Daoy (cell line): ENCODE measurements around the gene TENT4B. TPM values are rescaled to one million over a fixed set of nuclear protein-coding genes. Genes with fewer than 3 reads are reported as not detected.
A peak's percentile ranks its signal among the peaks of the same experiment; 100 is the strongest.
"Not testable (repeated sequence)": the region's sequence is repeated elsewhere in the genome, so short reads cannot be mapped to it uniquely, and the experiment has no call there.

Experiments
- DNase-seq: peaks from one replicate; pipeline ENCODE4 v3.0.0-alpha.2; 2015; ENCODE audit warnings: low read depth
- total RNA-seq: library from RNA; depleted of rRNA; stranded (reverse); fragments of >200 nt; shearing (Covaris generic); gene quantifications from 2 replicates; pipeline ENCODE4 v1.2.3, GENCODE V29; 2014

Gene TENT4B
- total RNA-seq, 1 experiment from 2014 or later, result 6.5 TPM

- no peak for DNase-seq
Measured at GRCh38 chr16:50234771-50235556, 81.9 kb downstream of the TENT4B start.

- DNase-seq, result no peak
Measured at GRCh38 chr16:50235581-50235980, 82.5 kb downstream of the TENT4B start.

DNA sequence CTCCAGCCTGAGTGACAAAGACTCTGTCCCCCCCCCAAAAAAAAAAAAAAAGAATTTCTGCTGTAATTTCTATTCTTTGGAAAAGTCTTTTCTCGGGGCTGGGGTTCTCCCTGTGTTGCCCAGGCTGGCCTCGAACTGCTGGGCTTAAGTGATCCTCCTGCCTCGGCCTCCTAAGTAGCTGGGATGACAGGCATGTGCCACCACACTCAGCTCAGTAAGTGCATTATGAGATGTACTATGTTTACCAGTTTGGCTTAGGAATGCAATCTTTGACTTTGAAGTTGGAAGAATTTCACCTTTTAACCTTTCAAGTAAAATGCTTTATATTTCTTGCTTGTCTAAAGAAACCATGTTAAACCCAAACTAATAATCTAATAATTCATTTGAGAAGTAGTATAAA lies 85.2 kb downstream of the TENT4B start:
- no peak for DNase-seq

- DNase-seq, result no peak
Measured at GRCh38 chr16:50238868-50239301, 85.8 kb downstream of the TENT4B start.

- DNase-seq, result not testable (repeated sequence)
Measured at GRCh38 chr16:50243024-50243423, 89.9 kb downstream of the TENT4B start.

- DNase-seq, result no peak
Measured at GRCh38 chr16:50244140-50244503, 91.0 kb downstream of the TENT4B start.

DNA sequence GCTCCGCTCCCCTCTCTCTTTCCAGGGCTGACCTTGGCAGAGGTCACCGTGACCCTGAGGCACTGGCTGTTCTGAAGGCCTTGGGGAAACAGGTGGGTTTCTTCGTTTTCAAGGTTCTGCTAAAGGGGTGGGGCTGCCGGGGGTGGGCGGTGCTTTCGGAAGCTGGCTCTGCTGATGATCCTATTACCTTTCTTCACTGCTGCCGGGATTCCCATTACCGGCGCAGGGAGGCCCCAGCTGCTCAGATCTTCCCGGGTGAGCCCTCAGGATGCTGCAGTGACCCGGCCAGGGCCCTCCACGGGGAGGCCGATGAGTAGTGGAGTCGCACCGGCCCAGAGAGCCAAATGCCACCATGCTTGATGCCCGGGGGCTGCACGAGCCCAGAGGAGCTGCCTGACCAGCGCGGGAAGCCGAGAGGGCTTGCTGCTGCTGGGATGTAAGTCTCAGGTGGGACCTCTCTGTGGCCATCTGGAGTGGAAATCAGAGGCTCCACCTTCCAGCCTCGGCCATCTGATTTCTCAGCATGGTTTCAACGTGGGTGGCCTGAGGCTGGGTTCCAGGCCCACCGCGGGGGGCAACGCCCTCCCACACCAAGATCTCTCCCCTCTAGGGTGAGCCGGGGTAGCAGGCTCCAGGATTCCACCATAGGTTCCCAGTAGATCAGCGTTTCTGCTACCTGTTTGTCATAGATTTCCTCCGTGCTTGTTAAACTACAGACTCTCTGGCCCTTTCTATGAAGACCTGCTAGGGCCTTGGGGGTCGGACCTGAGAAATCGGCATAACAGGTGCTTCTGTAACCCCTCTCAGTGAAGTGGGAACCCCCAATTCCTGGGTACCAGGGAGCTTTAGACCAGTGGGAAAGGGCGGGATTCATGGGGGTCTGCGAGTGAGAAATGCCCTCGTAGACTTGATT lies 91.7 kb downstream of the TENT4B start:
- DNase-seq, result no peak

GRCh38 chr16:50245417-50246298 lies 92.6 kb downstream of the TENT4B start:
- peak; percentile 71 for DNase-seq

DNA sequence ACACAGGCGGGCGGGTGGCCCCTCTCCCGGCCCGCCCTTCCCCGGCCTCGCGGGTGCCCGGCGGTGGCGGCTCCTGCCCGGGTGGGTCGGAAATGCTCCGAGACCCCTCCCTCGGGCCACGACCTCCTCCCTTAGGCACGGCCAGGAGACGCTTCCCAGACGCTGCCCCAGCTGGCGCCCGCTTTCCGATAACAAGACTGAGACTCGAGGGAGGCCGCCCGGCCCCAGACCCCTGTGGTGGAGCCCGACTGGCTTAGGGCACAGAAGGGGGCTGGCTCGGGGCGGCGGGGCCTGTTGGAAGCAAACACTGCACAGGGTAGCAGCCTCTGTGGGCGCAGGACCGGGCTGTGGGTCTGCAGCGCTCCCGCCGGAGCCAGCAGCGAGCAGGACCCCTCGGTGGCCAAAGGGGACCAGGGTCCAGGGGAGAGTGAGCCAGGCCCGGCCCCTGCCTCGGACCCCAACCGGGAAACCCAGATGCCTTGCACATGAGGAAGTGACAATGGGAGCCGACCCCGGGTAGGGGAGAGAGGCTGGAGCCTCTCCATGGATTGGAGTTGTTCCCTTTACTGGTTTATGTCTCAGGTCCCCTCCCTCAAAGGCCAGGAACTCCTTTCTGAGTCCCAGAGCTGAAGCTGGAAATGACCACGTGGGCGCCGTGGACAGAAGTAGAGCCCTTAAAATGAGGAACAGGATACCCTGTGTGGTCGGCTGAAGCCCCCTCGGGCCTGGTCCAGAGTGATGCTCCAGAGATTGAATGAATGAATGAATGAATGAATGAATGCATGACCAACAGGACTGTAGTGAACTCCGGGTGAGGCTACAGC lies 93.4 kb downstream of the TENT4B start:
- no peak for DNase-seq

- no peak for DNase-seq
Measured at GRCh38 chr16:50247123-50247905, 94.2 kb downstream of the TENT4B start.

- DNase-seq, result no peak
Measured at GRCh38 chr16:50247906-50248608, 95.0 kb downstream of the TENT4B start.

DNA sequence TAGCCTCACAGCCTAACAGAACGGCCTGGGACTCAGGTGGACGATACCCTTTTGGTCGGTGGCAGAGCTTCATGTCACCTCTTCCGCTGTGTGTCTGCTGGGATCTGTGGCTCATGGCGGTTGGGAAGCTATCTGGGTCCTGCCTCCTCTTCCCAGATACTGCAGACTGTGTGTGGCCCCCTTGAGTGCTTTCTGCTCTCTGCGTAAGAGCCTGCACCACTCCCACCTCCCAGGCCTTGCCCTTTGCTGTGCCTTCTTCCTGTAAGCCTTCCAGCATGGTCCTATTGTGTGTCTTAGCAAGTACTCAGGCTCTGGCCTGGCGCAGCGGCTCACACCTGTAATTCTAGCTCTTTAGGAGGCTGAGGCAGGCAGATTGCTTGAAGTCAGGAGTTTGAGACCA lies 95.7 kb downstream of the TENT4B start:
- no peak for DNase-seq

DNA sequence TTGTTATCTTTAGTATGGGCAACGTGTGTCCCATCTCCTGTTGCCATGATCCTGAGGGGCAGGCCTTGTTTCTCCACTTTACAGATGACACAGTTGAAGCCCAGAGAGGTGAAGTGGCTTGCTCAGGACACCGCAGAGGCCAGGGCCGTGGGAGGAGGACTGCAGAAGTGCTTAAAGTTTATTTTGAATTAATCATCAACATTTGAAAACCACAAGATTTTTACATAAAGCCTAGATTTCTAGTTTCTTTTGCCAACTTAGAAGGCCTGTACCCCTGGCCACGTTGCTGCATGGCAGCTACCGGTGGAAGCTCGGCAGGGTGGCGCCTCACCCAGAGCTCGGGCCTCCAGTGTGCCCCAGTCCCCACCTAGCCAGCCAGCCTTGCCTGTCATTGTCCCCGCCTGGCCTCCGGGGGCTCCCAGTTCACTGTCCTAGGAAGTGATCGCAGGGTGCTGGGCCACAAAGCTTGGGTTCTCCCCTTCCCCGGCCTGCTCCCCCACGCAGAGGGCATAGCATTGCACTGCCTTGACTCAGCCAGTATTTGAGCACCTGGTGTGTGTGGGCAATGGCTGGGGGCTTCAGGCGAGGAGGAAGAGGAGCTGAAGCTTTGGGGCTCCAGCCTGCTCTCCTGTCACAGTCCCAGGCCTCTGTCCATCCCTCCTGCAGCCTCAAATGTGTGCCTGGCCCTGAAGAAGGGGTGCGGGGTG lies 98.4 kb downstream of the TENT4B start:
- DNase-seq, result peak; percentile 83

DNA sequence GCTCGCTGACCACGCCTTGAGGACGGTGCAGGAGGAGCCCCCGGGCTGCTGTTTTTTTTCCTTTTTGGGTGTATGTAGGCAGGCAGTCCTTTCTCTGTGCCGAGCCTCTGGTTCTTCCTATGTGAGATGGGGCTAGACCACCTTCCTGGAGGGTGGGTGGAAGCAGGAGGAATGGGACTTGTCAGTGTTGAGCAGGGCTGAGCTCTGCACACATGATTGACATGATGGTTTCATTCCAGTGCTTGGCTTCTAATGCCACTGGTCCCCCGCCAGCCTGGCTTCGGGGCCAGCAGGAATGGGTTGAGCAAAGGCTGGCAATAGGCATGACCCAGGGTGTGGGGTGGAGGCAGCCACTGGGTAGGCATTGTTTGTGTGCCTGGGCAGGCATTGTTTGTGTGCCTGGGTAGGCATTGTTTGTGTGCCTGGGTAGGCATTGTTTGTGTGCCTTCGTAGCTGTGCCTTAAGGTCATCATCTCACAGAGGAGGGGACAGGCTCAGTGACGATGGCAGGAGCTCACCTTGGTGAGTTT lies 99.0 kb downstream of the TENT4B start:
- DNase-seq, result no peak

DNA sequence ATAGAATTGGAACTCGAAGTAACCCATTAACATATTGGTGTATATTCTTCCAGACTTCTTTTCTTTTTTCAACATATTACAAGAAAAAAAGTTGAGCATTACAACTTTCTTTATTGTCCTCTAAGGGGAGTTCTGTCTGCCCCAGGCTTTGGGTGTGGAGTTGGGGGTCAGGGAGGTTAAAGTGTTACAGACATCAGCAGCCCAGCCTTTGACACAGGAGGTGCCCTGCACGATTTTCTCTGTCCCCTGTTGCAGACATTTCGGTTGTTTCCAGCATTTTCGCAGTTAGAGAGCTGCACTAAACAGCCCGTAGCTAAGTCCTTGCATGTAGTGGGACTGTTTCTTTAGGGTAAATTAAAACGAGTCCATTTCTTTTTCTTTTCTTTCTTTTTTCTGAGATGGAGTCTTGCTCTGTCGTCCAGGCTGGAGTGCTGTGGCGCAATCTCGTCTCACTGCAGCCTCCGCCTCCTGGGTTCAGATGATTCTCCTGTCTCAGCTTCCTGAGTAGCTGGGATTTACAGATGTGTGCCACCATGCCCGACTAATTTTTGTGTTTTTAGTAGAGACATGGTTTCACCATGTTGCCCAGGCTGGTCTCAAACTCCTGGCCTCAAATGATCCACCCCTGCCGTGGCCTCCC lies 99.9 kb downstream of the TENT4B start:
- DNase-seq, result no peak

DNA sequence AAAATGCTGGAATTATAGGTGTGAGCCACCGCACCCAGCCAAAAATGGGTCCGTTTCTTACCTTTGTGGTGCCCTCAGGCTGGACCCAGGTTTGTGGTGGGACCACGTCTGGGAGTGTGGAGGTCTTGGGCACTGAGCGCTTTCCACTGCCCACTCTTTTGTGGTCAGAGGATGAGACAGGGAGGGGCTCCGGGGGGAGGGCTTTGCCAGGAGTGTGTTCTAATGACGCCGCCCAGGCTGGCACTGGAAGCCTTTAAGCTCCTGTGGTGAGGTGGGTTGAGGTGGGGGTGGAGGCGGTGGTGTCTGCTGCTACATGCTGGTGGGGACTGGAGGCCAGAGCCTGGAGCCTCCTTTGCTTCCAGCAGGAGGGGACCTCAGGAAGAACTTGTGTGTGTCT lies 100.4 kb downstream of the TENT4B start:
- DNase-seq, result no peak

DNA sequence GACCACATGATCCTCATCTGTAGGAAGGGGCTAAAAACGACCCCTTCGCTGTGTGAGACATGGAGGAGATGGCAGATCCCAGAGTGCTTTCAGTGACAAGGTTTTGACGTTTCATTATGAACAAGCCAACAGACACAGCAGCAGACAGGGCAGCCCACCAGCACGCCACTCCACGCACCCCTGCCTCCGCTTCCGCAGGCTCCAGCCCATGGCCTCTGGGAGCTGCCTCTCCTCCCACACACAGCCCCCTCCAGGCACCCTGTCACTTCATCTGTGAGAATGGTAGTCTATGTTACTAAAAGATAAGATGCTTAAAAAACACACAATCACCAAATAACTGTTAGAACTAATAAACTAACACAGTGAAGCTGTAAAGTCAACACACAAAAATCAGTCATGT lies 101.0 kb downstream of the TENT4B start:
- no peak for DNase-seq

DNA sequence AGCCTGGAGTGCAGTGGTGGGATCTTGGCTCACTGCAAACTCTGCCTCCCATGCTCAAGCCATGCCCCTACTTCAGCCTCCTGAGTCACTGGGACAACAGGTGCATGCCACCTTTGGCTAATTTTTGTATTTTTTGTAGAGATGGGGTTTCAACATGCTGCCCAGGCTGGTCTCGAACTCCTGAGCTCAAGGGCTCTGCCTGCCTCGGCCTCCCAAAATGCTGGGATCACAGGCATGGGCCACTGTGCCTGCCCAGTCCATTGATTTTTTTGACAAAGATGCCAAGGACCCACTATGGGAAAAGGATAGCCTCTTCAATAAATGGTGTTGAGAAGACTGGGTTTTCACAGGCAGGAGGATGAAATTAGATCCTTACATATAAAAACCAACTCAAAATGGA lies 102.4 kb downstream of the TENT4B start:
- DNase-seq, result no peak
